HG03378 (cell line): ENCODE measurements around the gene STYXL1.
"Not testable (repeated sequence)": the region's sequence is repeated elsewhere in the genome, so short reads cannot be mapped to it uniquely, and the experiment has no call there.

Experiments used
- ATAC-seq: cut with Tn5 transposase; IDR thresholded peaks from one replicate; pipeline ENCODE4 v1.9.1; 2021; ENCODE audit warnings: mild to moderate bottlenecking, moderate library complexity; ENCODE audit not compliant: unreplicated experiment

The STYXL1 gene

GRCh38 chr7:76040126-76040525 is 7.7 kb downstream of the STYXL1 start:
- no peak for ATAC-seq

- no peak for ATAC-seq
Measured at GRCh38 chr7:76037310-76037709, 10.5 kb downstream of the STYXL1 start.

- no peak for ATAC-seq
Measured at GRCh38 chr7:76031964-76032363, 15.8 kb downstream of the STYXL1 start.

GRCh38 chr7:76029682-76030081 is 18.1 kb downstream of the STYXL1 start:
- ATAC-seq: not testable (repeated sequence)

GRCh38 chr7:76023002-76023401 is 24.8 kb downstream of the STYXL1 start:
- no peak for ATAC-seq

GRCh38 chr7:76022026-76022780 is 25.6 kb downstream of the STYXL1 start:
- ATAC-seq: no peak

GRCh38 chr7:76020031-76020714 is 27.6 kb downstream of the STYXL1 start:
- no peak for ATAC-seq

GRCh38 chr7:76018520-76018919 is 29.3 kb downstream of the STYXL1 start:
- ATAC-seq: not testable (repeated sequence)

GRCh38 chr7:76016191-76016947 is 31.4 kb downstream of the STYXL1 start:
- no peak for ATAC-seq

- ATAC-seq: no peak
Measured at GRCh38 chr7:76011442-76011861, 36.3 kb downstream of the STYXL1 start.

- ATAC-seq: no peak
Measured at GRCh38 chr7:76009672-76010600, 37.9 kb downstream of the STYXL1 start.

GRCh38 chr7:76008156-76008687 is 39.6 kb downstream of the STYXL1 start:
- no peak for ATAC-seq

- ATAC-seq: not testable (repeated sequence)
Measured at GRCh38 chr7:76005004-76005403, 42.8 kb downstream of the STYXL1 start.

- ATAC-seq: no peak
Measured at GRCh38 chr7:76003351-76003750, 44.4 kb downstream of the STYXL1 start.

GRCh38 chr7:76002822-76003221 is 45.0 kb downstream of the STYXL1 start:
- no peak for ATAC-seq

GRCh38 chr7:76002139-76002538 is 45.7 kb downstream of the STYXL1 start:
- no peak for ATAC-seq

GRCh38 chr7:76000566-76000965 is 47.2 kb downstream of the STYXL1 start:
- ATAC-seq: no peak

GRCh38 chr7:75998038-75998437 is 49.8 kb downstream of the STYXL1 start:
- no peak for ATAC-seq

GRCh38 chr7:75996476-75996875 is 51.3 kb downstream of the STYXL1 start:
- no peak for ATAC-seq

GRCh38 chr7:75995996-75996395 is 51.8 kb downstream of the STYXL1 start:
- ATAC-seq: no peak
